Measurements from ENCODE around the gene DCAF6. TPM values are rescaled to one million over a fixed set of nuclear protein-coding genes. Genes with fewer than 3 reads are reported as not detected.
A peak's percentile ranks its signal among the peaks of the same experiment; 100 is the strongest.

DCAF6 gene
- total and polyA plus RNA-seq, 7 donors = 71.0 to 396 (median 316) TPM

DNA sequence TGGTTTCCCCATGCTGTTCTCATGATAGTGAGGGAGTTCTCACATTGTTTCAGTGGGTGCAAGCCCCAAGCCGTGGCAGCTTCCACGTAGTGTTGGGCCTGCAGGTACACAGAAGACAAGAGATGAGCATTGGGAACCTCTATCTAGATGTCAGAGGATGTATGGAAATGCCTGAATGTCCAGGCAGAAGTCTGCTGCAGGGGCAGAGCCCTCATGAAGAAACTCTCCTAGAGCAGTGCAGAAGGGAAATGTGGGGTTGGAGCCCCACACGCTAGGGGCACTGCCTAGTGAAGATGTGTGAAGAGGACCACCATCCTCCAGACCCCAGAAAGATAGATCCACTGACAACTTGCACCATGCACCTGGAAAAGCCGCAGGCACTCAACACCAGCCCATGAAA, 183.3 kb downstream of the DCAF6 start:
- Histone ChIP-seq H3K4me1 (no peaks in the 10 kb centered on the region), H3K36me3 (ENCODE audit: insufficient read depth in 1 of 2, low read depth in 1 of 2) (no peaks in the 10 kb centered on the region), H3K27me3 (ENCODE audit: insufficient read depth in 3 of 3, low read length in 2 of 3) (peaks cover 0 to 3% (median 1%) of the 10 kb centered on the region in 3 donors), H3K9me3 (no peaks in the 10 kb centered on the region), H3K27ac (no peak overlapping the region), H3K4me3 (no peak overlapping the region)
- 98 to 99% (median 99%) methylated on average over 4 of the region's 4 CpGs for WGBS, 3 donors
- DNase-seq (no peak), ATAC-seq (no peak)
- TF ChIP-seq, protein P1, sequence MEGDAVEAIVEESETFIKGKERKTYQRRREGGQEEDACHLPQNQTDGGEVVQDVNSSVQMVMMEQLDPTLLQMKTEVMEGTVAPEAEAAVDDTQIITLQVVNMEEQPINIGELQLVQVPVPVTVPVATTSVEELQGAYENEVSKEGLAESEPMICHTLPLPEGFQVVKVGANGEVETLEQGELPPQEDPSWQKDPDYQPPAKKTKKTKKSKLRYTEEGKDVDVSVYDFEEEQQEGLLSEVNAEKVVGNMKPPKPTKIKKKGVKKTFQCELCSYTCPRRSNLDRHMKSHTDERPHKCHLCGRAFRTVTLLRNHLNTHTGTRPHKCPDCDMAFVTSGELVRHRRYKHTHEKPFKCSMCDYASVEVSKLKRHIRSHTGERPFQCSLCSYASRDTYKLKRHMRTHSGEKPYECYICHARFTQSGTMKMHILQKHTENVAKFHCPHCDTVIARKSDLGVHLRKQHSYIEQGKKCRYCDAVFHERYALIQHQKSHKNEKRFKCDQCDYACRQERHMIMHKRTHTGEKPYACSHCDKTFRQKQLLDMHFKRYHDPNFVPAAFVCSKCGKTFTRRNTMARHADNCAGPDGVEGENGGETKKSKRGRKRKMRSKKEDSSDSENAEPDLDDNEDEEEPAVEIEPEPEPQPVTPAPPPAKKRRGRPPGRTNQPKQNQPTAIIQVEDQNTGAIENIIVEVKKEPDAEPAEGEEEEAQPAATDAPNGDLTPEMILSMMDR (IDR thresholded peaks at IDR 0.05) = no peak
- intact Hi-C loops (cut with DNase I) = no loop called here

DNA sequence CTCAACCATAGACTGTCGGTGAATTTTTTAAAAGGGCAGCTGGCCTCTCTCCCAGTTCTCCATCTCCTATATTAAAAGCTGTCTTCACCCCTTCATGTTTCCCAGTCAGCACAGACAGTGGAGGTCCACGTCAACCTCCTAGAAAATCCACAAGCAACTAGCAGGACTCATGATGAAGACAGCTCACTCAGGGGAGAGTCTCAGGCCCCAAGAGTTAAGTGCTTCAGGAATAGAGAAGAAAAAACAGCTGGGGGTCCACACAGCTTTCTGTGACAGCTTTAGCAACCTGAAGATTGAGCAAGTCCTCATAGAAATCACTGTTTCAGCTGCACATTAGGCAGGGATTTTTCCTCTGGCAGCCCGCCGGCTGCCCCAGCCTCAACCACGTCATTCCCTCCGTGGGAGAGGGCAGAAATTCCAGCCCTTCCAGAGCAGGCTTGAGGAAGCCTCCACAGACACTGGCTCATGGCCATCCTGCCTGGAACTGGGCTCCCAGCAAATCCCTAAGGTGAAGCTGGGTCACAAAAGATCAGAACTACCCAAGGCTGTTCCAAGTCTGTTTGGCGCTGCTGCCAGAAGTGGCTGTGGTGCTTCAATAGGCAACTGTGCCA, 185.0 kb downstream of the DCAF6 start:
- Histone ChIP-seq H3K27ac (no peak overlapping the region), H3K27me3 (ENCODE audit: insufficient read depth in 3 of 3, low read length in 2 of 3) (peaks cover 0 to 3% (median 1%) of the 10 kb centered on the region in 3 donors), H3K9me3 (no peaks in the 10 kb centered on the region), H3K36me3 (ENCODE audit: insufficient read depth in 1 of 2, low read depth in 1 of 2) (no peaks in the 10 kb centered on the region), H3K4me1 (no peaks in the 10 kb centered on the region), H3K4me3 (no peak overlapping the region)
- 18 to 32% (median 21%) methylated on average over 7 of the region's 7 CpGs for WGBS, 3 donors
- peak; percentile 72 to 84 for DNase-seq
- peak; percentile 42 to 77 (median 64) for ATAC-seq
- intact Hi-C loops (cut with DNase I) = no loop called here
- TF ChIP-seq, protein P1 (IDR thresholded peaks at IDR 0.05) = no peak

DNA sequence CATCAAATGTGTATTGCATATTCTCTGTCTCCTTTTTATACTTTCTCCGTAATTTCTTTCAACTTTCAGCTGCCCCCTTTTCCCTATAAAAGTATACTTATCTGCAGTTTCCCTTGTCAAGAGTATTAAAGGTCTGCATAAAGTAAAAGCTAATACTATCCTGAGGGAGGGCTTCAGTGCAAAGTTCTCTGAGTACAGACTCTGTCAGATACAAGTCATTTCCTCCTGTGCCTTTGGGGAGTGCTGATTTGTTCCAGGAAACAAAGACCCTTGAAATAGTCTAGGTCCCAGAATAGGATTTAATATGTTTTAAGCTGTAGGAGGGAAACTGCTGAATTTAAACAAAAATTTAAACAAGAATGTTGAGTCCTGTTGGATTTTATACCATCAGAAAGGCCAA, 188.6 kb downstream of the DCAF6 start:
- intact Hi-C loops (cut with DNase I) = no loop called here
- ATAC-seq (no peak), DNase-seq (no peak)
- Histone ChIP-seq H3K4me3 (no peak overlapping the region), H3K27ac (no peak overlapping the region), H3K27me3 (ENCODE audit: insufficient read depth in 3 of 3, low read length in 2 of 3) (peaks cover 0 to 1% (median 0%) of the 10 kb centered on the region in 3 donors), H3K9me3 (no peaks in the 10 kb centered on the region), H3K36me3 (ENCODE audit: insufficient read depth in 1 of 2, low read depth in 1 of 2) (no peaks in the 10 kb centered on the region), H3K4me1 (no peaks in the 10 kb centered on the region)
- 89 to 95% (median 90%) methylated on average over 1 of the region's 1 CpG for WGBS, 3 donors
- TF ChIP-seq, protein P1 (IDR thresholded peaks at IDR 0.05) = no peak

Other genes starting within 250 kb of the DCAF6 start
- gene MPZL1, start 214.7 kb upstream of the DCAF6 start, total RNA-seq = 10 to 100 TPM; 14.1 to 22.4 (median 18.3) TPM
- gene MPZL1, start 214.7 kb upstream of the DCAF6 start, polyA plus RNA-seq = 10 to 100 TPM in 2 of 3 donors, 1 to 10 TPM in 1; 5.2 to 14.0 (median 12.6) TPM
- gene ADCY10, start 22.5 kb upstream of the DCAF6 start, total RNA-seq = under 1 TPM; 0.17 to 0.54 (median 0.20) TPM
- under 1 TPM; 0.01 to 0.10 (median 0.09) TPM for gene ADCY10, start 22.5 kb upstream of the DCAF6 start, polyA plus RNA-seq
- gene MPC2, start 389 bp downstream of the DCAF6 start, total RNA-seq = 100 to 1,000 TPM; 112 to 207 (median 181) TPM
- gene MPC2, start 389 bp downstream of the DCAF6 start, polyA plus RNA-seq = 100 to 1,000 TPM in 2 of 3 donors, 10 to 100 TPM in 1; 94.0 to 153 (median 122) TPM
- gene GPR161, start 200.2 kb downstream of the DCAF6 start, total RNA-seq = 1 to 10 TPM in 3 of 4 donors, under 1 TPM in 1; 0.67 to 2.6 (median 1.4) TPM
- gene GPR161, start 200.2 kb downstream of the DCAF6 start, polyA plus RNA-seq = under 1 TPM; 0.38 to 0.67 (median 0.46) TPM
- 10 to 100 TPM; 27.1 to 34.7 (median 31.2) TPM for gene TIPRL, start 242.3 kb downstream of the DCAF6 start, total RNA-seq
- gene TIPRL, start 242.3 kb downstream of the DCAF6 start, polyA plus RNA-seq = 10 to 100 TPM; 15.3 to 32.8 (median 30.7) TPM

Data from psoas muscle (tissue), 8 donors.